ENCODE data around the gene LIMA1. TPM values are rescaled to one million over a fixed set of nuclear protein-coding genes. Genes with fewer than 3 reads are reported as not detected.

LIMA1 gene
- total RNA-seq, 2 donors from 2014 or later: 20.7 to 28.3 TPM

- Histone ChIP-seq H3K4me1 (peaks cover 0 to 13% of the 10 kb centered on the region in 2 donors), H3K4me3 (no peak overlapping the region), H3K27ac (peak overlapping the region; percentile 19 to 86), H3K27me3 (no peaks in the 10 kb centered on the region), H3K36me3 (no peaks in the 10 kb centered on the region), H3K9me3 (no peaks in the 10 kb centered on the region)
- TF ChIP-seq, protein P1, sequence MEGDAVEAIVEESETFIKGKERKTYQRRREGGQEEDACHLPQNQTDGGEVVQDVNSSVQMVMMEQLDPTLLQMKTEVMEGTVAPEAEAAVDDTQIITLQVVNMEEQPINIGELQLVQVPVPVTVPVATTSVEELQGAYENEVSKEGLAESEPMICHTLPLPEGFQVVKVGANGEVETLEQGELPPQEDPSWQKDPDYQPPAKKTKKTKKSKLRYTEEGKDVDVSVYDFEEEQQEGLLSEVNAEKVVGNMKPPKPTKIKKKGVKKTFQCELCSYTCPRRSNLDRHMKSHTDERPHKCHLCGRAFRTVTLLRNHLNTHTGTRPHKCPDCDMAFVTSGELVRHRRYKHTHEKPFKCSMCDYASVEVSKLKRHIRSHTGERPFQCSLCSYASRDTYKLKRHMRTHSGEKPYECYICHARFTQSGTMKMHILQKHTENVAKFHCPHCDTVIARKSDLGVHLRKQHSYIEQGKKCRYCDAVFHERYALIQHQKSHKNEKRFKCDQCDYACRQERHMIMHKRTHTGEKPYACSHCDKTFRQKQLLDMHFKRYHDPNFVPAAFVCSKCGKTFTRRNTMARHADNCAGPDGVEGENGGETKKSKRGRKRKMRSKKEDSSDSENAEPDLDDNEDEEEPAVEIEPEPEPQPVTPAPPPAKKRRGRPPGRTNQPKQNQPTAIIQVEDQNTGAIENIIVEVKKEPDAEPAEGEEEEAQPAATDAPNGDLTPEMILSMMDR (IDR thresholded peaks at IDR 0.05): no peak
- DNase-seq (ENCODE audit: low spot score): no peak
Measured at GRCh38 chr12:50240792-50241114, 42.6 kb downstream of the LIMA1 start.

- no peak for DNase-seq (ENCODE audit: low spot score)
- peak overlapping the region; percentile 19 to 86 for H3K27ac ChIP-seq
- H3K9me3 ChIP-seq: no peaks in the 10 kb centered on the region
- no peaks in the 10 kb centered on the region for H3K36me3 ChIP-seq
- H3K27me3 ChIP-seq: no peaks in the 10 kb centered on the region
- H3K4me3 ChIP-seq: no peak overlapping the region
- TF ChIP-seq, protein P1 (IDR thresholded peaks at IDR 0.05): no peak
- peaks cover 0 to 13% of the 10 kb centered on the region in 2 donors for H3K4me1 ChIP-seq
Measured at GRCh38 chr12:50240096-50240791, 43.1 kb downstream of the LIMA1 start.

DNA sequence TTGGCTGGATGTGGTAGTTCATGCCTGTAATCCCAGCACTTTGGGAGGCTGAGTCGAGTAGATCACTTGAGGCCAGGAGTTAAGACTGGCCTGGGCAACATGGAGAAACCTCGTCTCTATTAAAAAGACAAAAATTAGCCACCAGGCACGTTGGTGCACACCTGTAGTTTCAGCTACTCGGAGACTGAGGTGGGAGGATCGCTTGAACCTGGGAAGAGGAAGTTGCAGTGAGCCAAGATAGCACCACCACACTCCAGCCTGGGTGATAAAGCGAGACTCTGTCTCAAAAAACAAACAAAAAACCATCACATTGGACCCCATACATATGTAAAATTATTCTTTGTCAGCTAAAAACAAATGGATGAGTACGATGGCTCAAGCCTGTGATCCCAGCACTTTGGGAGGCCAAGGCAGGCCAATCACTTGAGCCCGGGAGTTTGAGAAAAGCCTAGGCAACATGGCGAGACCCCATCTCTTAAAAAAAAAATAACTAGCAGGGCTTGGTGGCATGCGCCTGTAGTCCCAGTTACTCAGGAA lies 43.9 kb downstream of the LIMA1 start:
- Histone ChIP-seq H3K27ac (no peak overlapping the region), H3K4me1 (peaks cover 0 to 13% of the 10 kb centered on the region in 2 donors), H3K36me3 (no peaks in the 10 kb centered on the region), H3K27me3 (no peaks in the 10 kb centered on the region), H3K9me3 (no peaks in the 10 kb centered on the region), H3K4me3 (no peak overlapping the region)
- TF ChIP-seq, protein P1 (IDR thresholded peaks at IDR 0.05): no peak
- no peak for DNase-seq (ENCODE audit: low spot score)

- Histone ChIP-seq H3K4me1 (no peaks in the 10 kb centered on the region), H3K36me3 (no peaks in the 10 kb centered on the region), H3K4me3 (no peak overlapping the region), H3K9me3 (no peaks in the 10 kb centered on the region), H3K27me3 (no peaks in the 10 kb centered on the region), H3K27ac (no peak overlapping the region)
- DNase-seq (ENCODE audit: low spot score): no peak
- TF ChIP-seq, protein P1 (IDR thresholded peaks at IDR 0.05): no peak
Measured at GRCh38 chr12:50234347-50234746, 49.0 kb downstream of the LIMA1 start.

DNA sequence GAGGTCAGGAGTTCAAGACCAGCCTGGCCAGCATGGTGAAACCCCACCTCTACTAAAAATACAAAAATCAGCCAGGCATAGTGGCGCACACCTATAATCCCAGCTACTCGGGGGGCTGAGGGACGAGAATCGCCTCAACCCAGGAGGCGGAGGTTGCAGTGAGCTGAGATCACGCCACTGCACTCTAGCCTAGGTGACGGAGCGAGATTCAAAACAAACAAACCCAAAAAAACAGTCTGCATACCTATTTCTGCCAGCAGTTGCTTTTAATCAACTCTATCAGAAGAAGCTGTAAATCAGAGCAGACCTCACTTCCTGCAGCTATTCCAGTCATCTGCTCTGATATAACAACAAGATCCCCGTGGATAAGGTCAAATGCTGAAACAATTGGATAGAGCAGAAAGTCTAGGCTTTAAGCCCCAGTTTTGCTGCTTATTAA lies 50.5 kb downstream of the LIMA1 start:
- Histone ChIP-seq H3K27ac (no peak overlapping the region), H3K36me3 (no peaks in the 10 kb centered on the region), H3K4me3 (no peak overlapping the region), H3K9me3 (no peaks in the 10 kb centered on the region), H3K27me3 (no peaks in the 10 kb centered on the region), H3K4me1 (no peaks in the 10 kb centered on the region)
- DNase-seq (ENCODE audit: low spot score): no peak
- TF ChIP-seq, protein P1 (IDR thresholded peaks at IDR 0.05): no peak

- H3K27ac ChIP-seq: no peak overlapping the region
- no peaks in the 10 kb centered on the region for H3K4me1 ChIP-seq
- no peak overlapping the region for H3K4me3 ChIP-seq
- TF ChIP-seq, protein P1 (IDR thresholded peaks at IDR 0.05): no peak
- H3K36me3 ChIP-seq: no peaks in the 10 kb centered on the region
- no peak for DNase-seq (ENCODE audit: low spot score)
- no peaks in the 10 kb centered on the region for H3K9me3 ChIP-seq
- H3K27me3 ChIP-seq: no peaks in the 10 kb centered on the region
Measured at GRCh38 chr12:50232206-50232605, 51.1 kb downstream of the LIMA1 start.
